Sigmoid colon (tissue), 4 donors: ENCODE data around the gene MLIP.

Experiments used
- POLR2AphosphoS5 ChIP-seq, 4 donors: sonication (generic); formaldehyde crosslinking; IDR thresholded peaks; one replicate each; pipeline ENCODE4 v1.6.1; 2017; ENCODE audit warnings: antibody characterized with exemption in 4 of 4
- TF ChIP-seq, protein P1 (sequence below), 4 experiments: fragments of 450-650 bp in 3 of 4; fragments of 200-600 bp in 1 of 4; IDR thresholded peaks; one replicate each; pipeline ENCODE4 v1.5.1; 2016 to 2019; ENCODE audit warnings: antibody characterized with exemption in 4 of 4, mild to moderate bottlenecking in 3 of 4, moderate library complexity in 2 of 4

DNA sequence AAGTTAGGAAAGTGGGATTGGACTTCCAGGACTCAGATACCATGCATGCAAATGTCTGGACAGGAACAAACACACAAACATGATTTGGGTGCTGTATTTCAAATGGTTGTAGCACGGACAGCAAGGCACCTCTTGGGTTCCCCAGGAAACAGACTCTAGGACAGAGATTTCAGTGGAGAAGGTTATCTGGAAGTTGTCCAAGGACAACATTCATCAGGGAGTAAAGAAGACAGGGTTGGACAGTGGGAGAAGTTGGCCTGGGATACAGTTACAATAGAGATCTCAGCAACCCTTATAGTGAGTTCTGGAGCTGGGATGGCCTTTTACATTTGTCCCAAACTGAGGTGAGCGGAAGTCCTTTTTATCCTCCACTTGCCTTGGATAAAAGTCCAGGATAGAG lies 177.2 kb downstream of the MLIP start:
- TF ChIP-seq, protein P1, sequence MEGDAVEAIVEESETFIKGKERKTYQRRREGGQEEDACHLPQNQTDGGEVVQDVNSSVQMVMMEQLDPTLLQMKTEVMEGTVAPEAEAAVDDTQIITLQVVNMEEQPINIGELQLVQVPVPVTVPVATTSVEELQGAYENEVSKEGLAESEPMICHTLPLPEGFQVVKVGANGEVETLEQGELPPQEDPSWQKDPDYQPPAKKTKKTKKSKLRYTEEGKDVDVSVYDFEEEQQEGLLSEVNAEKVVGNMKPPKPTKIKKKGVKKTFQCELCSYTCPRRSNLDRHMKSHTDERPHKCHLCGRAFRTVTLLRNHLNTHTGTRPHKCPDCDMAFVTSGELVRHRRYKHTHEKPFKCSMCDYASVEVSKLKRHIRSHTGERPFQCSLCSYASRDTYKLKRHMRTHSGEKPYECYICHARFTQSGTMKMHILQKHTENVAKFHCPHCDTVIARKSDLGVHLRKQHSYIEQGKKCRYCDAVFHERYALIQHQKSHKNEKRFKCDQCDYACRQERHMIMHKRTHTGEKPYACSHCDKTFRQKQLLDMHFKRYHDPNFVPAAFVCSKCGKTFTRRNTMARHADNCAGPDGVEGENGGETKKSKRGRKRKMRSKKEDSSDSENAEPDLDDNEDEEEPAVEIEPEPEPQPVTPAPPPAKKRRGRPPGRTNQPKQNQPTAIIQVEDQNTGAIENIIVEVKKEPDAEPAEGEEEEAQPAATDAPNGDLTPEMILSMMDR (IDR thresholded peaks at IDR 0.05), result no peak
- no peak for TF ChIP-seq POLR2AphosphoS5 (IDR thresholded peaks at IDR 0.05)
